ACC112 (cell line): ENCODE results near the gene MYRIP.
"Not testable (repeated sequence)": the region's sequence is repeated elsewhere in the genome, so short reads cannot be mapped to it uniquely, and the experiment has no call there.

Experiments used
- H2AFZ ChIP-seq: fragments of 200-600 bp; sonication (generic); one replicate; pipeline ENCODE4 v1.6.0; 2017; ENCODE audit warnings: antibody characterized with exemption, low read length; ENCODE audit not compliant: unreplicated experiment
- H3K27ac ChIP-seq: fragments of 200-600 bp; sonication (generic); 2 replicates; pipeline ENCODE4 v1.5.1; 2014; ENCODE audit warnings: low read depth, mild to moderate bottlenecking, antibody characterized with exemption, low read length, moderate library complexity
- H3K27me3 ChIP-seq: fragments of 200-600 bp; sonication (generic); 2 replicates; pipeline ENCODE4 v1.6.1; 2014; ENCODE audit warnings: mild to moderate bottlenecking, antibody characterized with exemption, low read length, moderate library complexity, mixed read lengths; ENCODE audit not compliant: insufficient read depth
- H3K36me3 ChIP-seq: fragments of 200-600 bp; sonication (generic); 2 replicates; pipeline ENCODE4 v1.6.1; 2016; ENCODE audit warnings: mild to moderate bottlenecking, antibody characterized with exemption, low read length, moderate library complexity, mixed read lengths; ENCODE audit not compliant: insufficient read depth
- H3K4me1 ChIP-seq: fragments of 200-600 bp; sonication (generic); one replicate; pipeline ENCODE4 v1.6.1; 2016; ENCODE audit warnings: low read length, mixed read lengths; ENCODE audit not compliant: insufficient read depth, unreplicated experiment, control insufficient read depth
- H3K4me3 ChIP-seq: fragments of 200-600 bp; sonication (generic); 2 replicates; pipeline ENCODE4 v1.5.1; 2014; ENCODE audit warnings: mild to moderate bottlenecking, low read depth, low read length
- H3K79me2 ChIP-seq: fragments of 200-600 bp; sonication (generic); one replicate; pipeline ENCODE4 v1.6.0; 2016; ENCODE audit warnings: low read length; ENCODE audit not compliant: control insufficient read depth, unreplicated experiment, insufficient read depth

Gene MYRIP

GRCh38 chr3:40053663-40054062 is 244.3 kb downstream of the MYRIP start:
- Histone ChIP-seq H3K27ac (no peak overlapping the region), H3K4me1 (peaks cover 29% of the 10 kb centered on the region)

GRCh38 chr3:40054568-40055222 is 245.3 kb downstream of the MYRIP start:
- Histone ChIP-seq H3K4me3 (no peak overlapping the region), H3K36me3 (no peaks in the 10 kb centered on the region), H3K27ac (peak overlapping the region; percentile 40), H3K79me2 (no peaks in the 10 kb centered on the region), H2AFZ (no peak overlapping the region), H3K27me3 (no peaks in the 10 kb centered on the region), H3K4me1 (peaks cover 29% of the 10 kb centered on the region)

More at GRCh38 chr3:40053663-40054062, 244.3 kb downstream of the MYRIP start:
- Histone ChIP-seq H3K79me2 (no peaks in the 10 kb centered on the region), H3K36me3 (no peaks in the 10 kb centered on the region), H3K4me3 (no peak overlapping the region), H2AFZ (no peak overlapping the region), H3K27me3 (no peaks in the 10 kb centered on the region)

GRCh38 chr3:40055361-40055760 is 246.0 kb downstream of the MYRIP start:
- H3K4me1 ChIP-seq, result peaks cover 29% of the 10 kb centered on the region
- no peaks in the 10 kb centered on the region for H3K27me3 ChIP-seq
- H3K36me3 ChIP-seq, result no peaks in the 10 kb centered on the region
- H3K4me3 ChIP-seq, result no peak overlapping the region
- H2AFZ ChIP-seq, result no peak overlapping the region
- peak overlapping the region; percentile 40 for H3K27ac ChIP-seq
- H3K79me2 ChIP-seq, result no peaks in the 10 kb centered on the region

GRCh38 chr3:40055956-40056355 is 246.5 kb downstream of the MYRIP start:
- Histone ChIP-seq H3K27ac (no peak overlapping the region), H3K36me3 (no peaks in the 10 kb centered on the region), H3K27me3 (no peaks in the 10 kb centered on the region)

GRCh38 chr3:40057077-40057476 is 247.7 kb downstream of the MYRIP start:
- H3K4me3 ChIP-seq, result no peak overlapping the region

More at GRCh38 chr3:40055956-40056355, 246.5 kb downstream of the MYRIP start:
- H3K79me2 ChIP-seq, result no peaks in the 10 kb centered on the region
- H3K4me1 ChIP-seq, result peaks cover 29% of the 10 kb centered on the region
- no peak overlapping the region for H3K4me3 ChIP-seq
- no peak overlapping the region for H2AFZ ChIP-seq

GRCh38 chr3:40057786-40058185 is 248.4 kb downstream of the MYRIP start:
- Histone ChIP-seq H3K79me2 (no peaks in the 10 kb centered on the region), H3K27ac (no peak overlapping the region), H3K4me3 (no peak overlapping the region), H3K36me3 (no peaks in the 10 kb centered on the region), H3K4me1 (peaks cover 29% of the 10 kb centered on the region), H2AFZ (no peak overlapping the region), H3K27me3 (no peaks in the 10 kb centered on the region)

More at GRCh38 chr3:40057077-40057476, 247.7 kb downstream of the MYRIP start:
- Histone ChIP-seq H3K79me2 (no peaks in the 10 kb centered on the region), H3K27ac (no peak overlapping the region), H3K27me3 (no peaks in the 10 kb centered on the region), H3K4me1 (peaks cover 29% of the 10 kb centered on the region), H3K36me3 (no peaks in the 10 kb centered on the region), H2AFZ (no peak overlapping the region)

- no peaks in the 10 kb centered on the region for H3K36me3 ChIP-seq
- no peak overlapping the region for H3K4me3 ChIP-seq
- H2AFZ ChIP-seq, result no peak overlapping the region
- no peaks in the 10 kb centered on the region for H3K79me2 ChIP-seq
- H3K27me3 ChIP-seq, result no peaks in the 10 kb centered on the region
- no peaks in the 10 kb centered on the region for H3K4me1 ChIP-seq
- no peak overlapping the region for H3K27ac ChIP-seq
Observed at GRCh38 chr3:40068636-40069035, 259.2 kb downstream of the MYRIP start.

- Histone ChIP-seq H3K4me1 (no peaks in the 10 kb centered on the region), H3K79me2 (no peaks in the 10 kb centered on the region), H2AFZ (no peak overlapping the region), H3K27me3 (no peaks in the 10 kb centered on the region), H3K4me3 (no peak overlapping the region), H3K36me3 (no peaks in the 10 kb centered on the region), H3K27ac (no peak overlapping the region)
Observed at GRCh38 chr3:40070816-40071215, 261.4 kb downstream of the MYRIP start.

GRCh38 chr3:40071683-40072238 is 262.4 kb downstream of the MYRIP start:
- Histone ChIP-seq H3K36me3 (no peaks in the 10 kb centered on the region), H3K4me1 (no peaks in the 10 kb centered on the region), H3K4me3 (no peak overlapping the region), H3K79me2 (no peaks in the 10 kb centered on the region), H3K27ac (no peak overlapping the region), H2AFZ (no peak overlapping the region), H3K27me3 (no peaks in the 10 kb centered on the region)

- no peaks in the 10 kb centered on the region for H3K4me1 ChIP-seq
- no peak overlapping the region for H3K27ac ChIP-seq
- no peak overlapping the region for H3K4me3 ChIP-seq
- H3K79me2 ChIP-seq, result no peaks in the 10 kb centered on the region
- H3K27me3 ChIP-seq, result no peaks in the 10 kb centered on the region
- H2AFZ ChIP-seq, result no peak overlapping the region
- no peaks in the 10 kb centered on the region for H3K36me3 ChIP-seq
Observed at GRCh38 chr3:40073310-40074007, 264.1 kb downstream of the MYRIP start.

GRCh38 chr3:40077139-40077538 is 267.7 kb downstream of the MYRIP start:
- not testable (repeated sequence) for H3K4me1 ChIP-seq, H3K27ac ChIP-seq, H3K79me2 ChIP-seq

More at GRCh38 chr3:40077139-40077538, 267.7 kb downstream of the MYRIP start:
- not testable (repeated sequence) for H3K4me3 ChIP-seq, H3K27me3 ChIP-seq, H3K36me3 ChIP-seq, H2AFZ ChIP-seq
